Activated naive CD8-positive, alpha-beta T cell treated with anti-CD3 and anti-CD28 coated beads, Interleukin-2, amount 50 U/mL, for 16 hours (primary cell): ENCODE data around the gene C10orf90.

Experiments used
- DNase-seq: peaks from one replicate; pipeline ENCODE4 v3.0.0-alpha.2; 2020; ENCODE audit warnings: low read depth, low spot score

C10orf90 gene

GRCh38 chr10:126429275-126429674 lies 241.2 kb downstream of the C10orf90 start:
- DNase-seq = no peak

DNA sequence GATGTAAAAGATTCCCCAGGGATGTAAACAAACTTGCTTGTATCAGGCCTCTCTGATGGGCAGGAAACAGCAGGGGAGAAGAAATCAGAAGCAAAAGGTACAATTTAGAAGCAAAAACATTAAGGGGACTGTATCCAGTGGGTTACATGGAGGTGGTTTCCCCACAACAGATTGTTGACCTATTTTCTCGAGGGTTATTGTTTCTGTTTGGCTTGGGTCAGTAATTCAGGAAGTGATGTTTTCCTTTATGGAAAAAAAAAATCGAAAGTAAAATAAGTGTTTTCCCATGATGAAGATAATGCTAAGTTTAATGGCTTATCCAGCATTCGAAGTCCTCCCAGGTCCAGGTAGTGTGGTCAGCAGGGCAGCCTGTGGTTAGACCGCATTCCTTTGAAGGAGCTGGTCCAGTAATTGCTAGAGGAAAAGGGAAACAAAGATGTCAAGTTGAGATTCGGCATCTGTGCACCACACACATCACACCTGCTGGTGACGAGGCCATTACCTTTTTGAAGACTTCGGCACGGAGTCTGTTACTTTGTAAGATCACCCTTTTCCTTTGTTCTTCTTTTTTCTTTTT lies 244.9 kb downstream of the C10orf90 start:
- DNase-seq = no peak

DNA sequence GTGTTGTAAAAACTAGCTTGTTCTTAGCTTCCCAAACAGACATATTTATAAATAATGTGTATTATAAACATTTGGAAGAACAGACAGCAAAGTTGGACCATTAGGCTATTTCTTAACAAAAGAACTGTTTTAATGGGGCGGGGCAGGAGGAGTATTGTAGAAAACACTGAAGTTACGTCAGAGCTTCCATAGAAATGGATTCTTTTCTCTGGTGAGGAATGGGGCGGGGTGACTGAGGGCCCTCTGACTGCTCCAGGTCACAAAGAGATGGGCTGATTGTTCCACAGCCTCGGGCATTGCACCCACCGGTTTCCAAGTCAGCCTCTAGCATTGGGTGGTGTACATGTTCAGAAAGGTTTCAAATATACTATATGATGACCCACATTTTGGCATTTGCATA lies 245.5 kb downstream of the C10orf90 start:
- DNase-seq = no peak

DNA sequence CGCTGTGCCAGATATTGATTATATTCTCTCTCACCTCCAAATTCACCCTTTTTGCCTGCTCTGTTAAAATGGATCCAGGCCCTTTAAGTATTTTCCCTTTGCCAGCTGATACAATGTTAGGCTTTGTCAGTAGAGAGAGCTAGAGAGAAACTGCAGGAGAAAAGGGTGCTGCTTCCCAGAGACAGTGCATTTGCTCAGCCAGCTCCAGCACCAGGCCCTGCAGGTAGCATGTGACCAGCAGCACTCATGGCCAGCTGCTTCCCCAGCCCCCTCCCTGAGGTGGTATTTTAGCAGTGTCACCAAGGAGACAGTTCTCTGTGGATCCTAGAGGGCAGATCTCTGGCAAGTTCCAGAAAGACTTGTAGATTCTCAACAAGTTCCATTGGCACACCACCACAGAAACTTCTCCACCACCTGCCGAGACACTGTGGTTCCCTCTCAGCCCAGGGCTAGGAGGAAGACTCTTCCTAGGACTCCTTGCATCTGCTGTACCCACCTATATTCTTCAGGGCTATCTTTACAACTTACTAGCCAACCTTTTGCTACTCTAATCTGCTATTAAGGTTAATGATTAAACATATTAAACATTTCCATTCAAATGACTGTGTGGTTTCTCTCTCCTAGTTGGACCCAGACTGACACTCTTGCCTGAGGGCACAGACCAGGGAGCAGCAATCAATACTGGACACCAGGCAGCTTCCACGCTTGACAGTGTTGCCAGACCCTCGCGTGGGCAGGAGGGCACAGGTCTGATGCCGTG lies 246.6 kb downstream of the C10orf90 start:
- DNase-seq = no peak

- no peak for DNase-seq
Measured at GRCh38 chr10:126422567-126422966, 247.9 kb downstream of the C10orf90 start.

DNA sequence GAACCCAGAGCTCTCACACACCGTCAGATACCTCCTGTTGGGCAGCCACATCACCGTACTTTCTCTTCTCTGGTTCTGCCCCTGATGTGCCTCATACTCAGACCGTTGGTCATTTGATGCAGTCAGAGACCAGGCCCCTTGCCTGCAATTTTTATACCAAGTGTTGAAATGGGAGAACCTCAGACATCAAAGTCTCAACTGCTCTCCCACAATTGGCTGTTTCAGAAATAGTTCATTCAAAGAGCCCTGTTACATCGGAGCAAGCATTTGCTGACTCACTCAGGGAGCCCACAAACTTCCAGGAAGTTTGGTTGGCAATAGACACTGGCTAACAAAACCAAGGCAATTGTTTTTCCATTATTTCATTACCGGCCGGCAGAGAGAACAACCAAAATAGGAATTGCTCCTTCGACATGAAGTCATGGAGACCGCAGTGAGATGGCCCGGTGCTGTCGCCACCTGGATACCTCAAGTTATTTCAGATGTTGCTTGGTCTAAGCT lies 248.7 kb downstream of the C10orf90 start:
- DNase-seq = no peak

- no peak for DNase-seq
Measured at GRCh38 chr10:126420567-126421300, 249.8 kb downstream of the C10orf90 start.

DNA sequence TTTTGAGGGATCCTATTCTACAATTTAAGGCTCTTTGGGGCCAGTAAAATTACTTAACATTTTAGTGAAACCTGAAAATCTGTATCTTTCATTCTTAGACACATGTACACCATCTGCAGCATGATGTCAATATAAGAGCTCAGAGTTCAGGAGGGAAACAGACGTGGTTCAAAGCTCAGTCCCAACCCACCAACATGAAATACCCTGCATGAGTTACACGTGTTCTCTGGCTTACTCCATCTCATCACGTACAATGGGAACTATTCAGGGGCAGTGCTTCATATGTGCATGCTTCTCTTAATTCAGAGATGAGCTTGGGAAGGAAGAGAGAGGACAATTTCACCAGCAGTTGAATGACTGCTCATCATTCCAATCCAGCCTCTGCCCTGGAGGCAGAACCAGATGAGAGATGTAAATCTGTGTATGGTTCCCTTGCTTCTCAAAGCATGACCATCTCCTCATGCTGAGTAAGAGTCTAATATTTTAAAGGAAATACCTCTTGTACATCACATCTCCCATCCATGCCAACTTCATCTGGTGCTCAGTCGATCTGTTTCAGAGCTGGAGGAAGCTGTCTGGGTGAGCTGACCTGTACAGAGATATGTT lies 253.2 kb downstream of the C10orf90 start:
- no peak for DNase-seq

DNA sequence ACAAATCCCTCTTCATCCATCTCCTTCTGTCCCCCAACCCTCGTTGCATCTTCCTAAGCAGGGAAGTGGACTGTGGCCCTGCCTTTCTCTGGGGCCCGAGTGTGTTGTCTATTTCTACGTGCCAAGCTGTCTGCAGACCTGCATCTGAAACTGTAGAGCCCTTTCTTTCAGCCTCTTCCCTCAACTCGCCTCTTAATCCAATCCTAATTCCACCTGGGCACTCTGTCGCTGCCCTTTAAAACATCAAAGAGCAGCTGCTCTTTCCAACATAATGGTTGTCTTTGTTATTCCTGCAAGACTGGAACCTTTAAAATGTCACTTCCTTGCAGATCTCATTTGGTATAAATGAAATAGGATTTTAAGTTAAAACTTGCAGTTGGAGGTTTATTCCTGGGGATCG lies 260.7 kb downstream of the C10orf90 start:
- DNase-seq = no peak

DNA sequence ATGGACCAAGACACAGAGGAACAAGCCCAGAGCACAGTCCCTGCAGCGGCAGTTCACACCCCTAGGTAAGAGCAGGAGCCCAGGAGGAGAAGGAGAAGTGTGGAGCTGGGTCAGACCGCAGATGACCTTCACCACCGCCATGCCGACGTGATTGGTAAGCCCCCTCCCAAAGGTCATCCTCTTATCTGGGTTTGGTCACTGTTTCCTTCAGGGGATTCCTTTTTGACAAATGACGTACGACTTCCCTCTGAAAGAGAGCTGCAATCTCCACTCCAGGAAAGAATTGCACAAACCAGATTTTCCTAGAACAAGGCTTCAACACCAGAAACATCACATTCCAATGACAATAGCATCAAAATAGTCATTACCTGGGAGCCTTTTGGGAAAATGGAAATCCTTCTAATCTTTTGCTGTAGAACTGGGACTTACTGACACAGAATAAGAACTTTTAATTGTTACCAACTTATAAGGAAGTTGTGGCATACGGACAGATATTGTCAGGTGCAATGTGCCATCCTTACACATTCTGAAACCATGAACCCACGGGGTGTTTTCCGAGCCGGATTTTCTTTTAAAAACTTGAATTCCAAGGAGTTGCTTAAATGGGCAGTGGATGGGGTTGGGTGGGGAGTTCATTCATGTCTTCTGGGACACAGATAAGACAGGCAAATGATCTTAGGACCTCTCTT lies 261.4 kb downstream of the C10orf90 start:
- no peak for DNase-seq

GRCh38 chr10:126407831-126408230 lies 262.7 kb downstream of the C10orf90 start:
- DNase-seq = no peak

GRCh38 chr10:126405239-126405775 lies 265.2 kb downstream of the C10orf90 start:
- DNase-seq = no peak

GRCh38 chr10:126402721-126403695 lies 267.5 kb downstream of the C10orf90 start:
- DNase-seq = no peak

GRCh38 chr10:126400641-126401040 lies 269.9 kb downstream of the C10orf90 start:
- no peak for DNase-seq

- no peak for DNase-seq
Measured at GRCh38 chr10:126398924-126399323, 271.6 kb downstream of the C10orf90 start.

DNA sequence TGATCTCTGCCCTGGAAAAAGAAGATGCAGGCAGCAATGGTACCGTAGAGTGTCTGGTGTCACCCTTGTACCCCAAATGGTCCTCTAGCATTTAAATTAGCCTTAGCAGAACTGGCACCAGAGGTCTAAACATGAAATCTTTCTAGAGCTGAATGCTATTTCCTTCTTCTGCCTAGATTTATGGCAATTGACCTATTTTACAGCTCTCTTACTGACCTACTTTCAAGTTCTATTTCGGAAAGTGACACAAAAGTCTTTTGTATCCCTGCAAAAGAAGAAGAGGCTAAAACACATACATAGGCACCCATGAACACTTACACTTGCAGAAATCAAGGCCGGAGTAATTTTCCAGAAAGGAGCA lies 272.1 kb downstream of the C10orf90 start:
- DNase-seq = no peak

DNA sequence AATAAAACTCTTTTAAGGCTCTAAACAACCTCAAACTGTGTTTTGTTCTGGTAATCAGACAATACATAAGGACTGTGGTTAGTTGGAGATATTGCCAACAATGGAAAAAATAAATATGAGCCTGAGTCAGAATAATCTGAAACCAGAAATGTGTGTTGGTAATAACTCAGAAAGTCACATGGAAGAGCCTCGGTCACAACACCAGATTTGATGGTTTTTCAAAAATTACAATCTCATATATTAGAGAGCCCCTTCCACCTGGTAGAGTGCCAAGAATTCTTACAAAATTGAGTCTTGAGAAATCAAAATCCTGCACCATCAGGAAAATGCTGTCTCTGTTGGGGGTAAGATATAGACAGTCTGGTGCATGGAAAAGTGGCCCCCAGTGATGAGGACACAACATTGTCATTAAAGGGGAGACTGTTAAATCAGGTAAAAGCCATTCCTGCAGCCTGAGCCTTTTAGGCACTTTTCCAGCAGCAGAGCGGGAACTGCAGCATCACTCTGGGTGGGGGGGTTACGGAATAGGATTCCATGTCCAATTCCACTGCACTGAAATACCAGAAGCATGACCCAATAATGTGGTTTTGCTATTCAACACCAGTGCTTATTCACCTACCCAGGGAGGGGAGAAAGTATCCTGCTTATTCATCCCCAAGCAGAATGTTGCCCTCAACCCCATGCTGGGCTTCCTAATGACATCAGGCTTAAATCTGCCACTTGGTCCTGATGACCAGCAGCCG lies 272.7 kb downstream of the C10orf90 start:
- no peak for DNase-seq

DNA sequence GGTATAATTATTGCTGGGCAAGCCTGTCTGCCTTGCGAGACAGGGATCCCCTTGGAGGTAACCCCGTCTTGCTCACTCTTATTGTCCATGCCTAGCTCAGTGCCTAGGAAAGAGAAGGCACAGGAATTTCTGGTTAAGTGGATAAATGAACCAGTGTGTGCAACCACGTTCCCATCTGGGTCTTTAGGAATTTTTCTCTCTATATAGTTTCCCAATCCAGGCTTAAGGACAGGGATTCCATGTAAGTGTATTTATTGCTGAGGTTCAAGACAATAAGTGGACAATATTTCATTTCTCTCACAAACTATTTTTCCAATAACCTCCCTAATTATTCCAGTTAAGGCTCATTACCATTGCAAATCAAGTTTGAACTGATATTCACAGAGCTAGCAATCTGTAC lies 273.3 kb downstream of the C10orf90 start:
- DNase-seq = no peak

DNA sequence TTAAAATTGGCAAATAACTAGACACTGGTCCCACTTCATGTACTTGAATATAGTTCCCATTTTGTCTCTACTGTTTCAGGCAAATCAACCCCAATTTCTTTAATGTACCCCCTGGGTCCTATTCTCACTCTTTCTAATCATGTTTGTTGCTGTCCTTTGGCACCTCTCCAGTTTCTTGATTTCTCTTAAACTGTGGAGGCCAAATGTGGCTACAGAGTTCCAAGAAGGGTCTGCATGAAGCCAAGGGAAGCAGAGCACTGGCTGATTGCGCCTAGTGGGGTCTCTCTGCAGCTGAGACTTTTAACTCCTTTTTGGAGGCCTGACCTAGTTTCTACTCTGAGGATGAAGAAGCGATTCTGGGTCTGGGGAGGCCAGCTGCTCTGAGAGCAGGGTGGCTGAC lies 275.5 kb downstream of the C10orf90 start:
- no peak for DNase-seq

GRCh38 chr10:126393076-126393475 lies 277.4 kb downstream of the C10orf90 start:
- no peak for DNase-seq
